ENCODE measurements around the gene PDPK1.
A peak's percentile ranks its signal among the peaks of the same experiment; 100 is the strongest.
"Not testable (repeated sequence)": the region's sequence is repeated elsewhere in the genome, so short reads cannot be mapped to it uniquely, and the experiment has no call there.

The PDPK1 gene

DNA sequence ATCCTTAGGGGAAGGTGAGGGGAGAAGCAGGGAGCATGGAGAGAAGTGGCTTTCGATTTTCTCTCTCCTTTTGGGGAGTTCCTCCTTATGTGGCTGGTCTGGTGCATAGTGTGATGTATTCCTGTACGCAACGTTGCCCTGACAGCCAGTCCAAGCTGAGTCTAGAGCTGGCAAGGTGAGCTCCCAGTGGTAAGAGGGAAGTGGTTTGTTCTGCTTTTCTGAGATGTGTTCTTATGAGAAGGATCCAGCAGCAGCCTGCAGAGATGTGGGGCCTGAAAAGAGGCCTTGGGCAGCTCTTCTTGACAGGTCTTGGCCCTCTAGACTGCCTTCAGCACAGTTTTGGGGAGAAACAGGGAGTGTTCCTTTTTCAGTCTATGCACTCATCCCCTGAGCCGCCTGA lies 3.1 kb downstream of the PDPK1 start:
- not testable (repeated sequence) for DNase-seq (ENCODE audit: low read depth)

DNA sequence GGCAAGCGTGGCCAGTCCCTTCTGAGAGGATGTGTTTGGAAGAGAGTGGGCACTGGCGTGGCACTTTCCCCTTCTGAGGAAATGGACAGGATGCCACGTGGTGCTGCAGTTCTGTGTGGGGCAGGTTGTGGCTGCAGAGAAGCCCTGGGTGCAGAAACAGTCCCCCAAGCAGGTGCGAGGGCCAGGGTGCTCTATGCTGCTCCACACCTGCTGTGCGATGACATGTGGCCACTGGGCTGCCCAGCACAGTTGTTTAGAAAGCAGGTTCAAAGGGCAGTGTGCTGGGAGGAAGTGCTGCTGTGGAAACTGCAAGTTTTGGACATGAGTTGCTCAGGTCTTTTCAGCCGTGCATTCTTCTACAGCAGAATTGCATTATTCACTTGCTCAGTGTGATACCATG lies 3.6 kb downstream of the PDPK1 start:
- DNase-seq (ENCODE audit: low read depth): not testable (repeated sequence)

DNA sequence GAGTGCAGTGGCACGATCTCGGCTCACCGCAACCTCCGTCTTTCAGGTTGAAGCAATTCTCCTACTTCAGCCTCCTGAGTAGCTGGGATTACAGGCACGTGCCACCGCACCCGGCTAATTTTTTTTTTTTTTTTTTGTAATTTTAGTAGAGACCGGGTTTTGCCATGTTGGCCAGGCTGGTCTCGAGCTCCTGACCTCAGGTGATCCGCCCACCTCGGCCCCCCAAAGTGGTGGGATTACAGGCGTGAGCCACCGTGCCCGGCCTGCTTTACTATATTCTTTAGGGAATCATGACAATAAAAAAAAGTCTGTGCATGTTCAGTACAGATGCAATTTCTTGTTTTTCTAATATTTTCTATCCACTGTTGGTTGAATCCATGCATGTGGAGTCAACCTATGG lies 6.0 kb downstream of the PDPK1 start:
- DNase-seq (ENCODE audit: low read depth): not testable (repeated sequence)

DNA sequence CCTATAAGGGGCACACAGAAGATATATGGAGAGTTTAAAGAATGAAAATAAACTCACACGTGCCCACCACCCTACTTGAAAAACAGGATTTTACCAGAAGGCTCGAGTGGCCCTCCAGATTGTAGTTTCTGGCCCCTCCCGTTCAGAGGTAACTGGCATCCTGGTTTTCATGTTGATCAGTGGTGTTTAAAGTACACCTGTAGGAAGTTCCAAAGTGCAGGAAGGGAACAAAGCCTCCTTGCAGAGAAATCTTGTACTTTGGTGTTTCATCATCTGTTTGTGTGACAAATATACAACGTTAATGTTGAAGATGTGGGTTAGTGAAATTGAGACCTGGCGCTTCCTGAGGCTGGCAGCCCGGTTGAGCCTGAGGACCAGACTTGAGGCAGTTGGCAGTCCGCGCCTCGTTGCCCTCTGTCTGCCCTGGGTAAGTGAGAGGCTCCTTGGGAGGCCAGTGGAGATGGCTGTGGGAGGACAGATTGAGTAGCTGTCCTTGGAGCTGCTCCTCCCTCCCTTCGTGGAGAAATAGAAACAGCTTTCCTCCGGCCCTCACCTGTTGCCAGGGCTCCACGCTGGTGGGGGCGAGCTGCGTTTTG lies 12.6 kb downstream of the PDPK1 start:
- DNase-seq (ENCODE audit: low read depth): not testable (repeated sequence)

DNA sequence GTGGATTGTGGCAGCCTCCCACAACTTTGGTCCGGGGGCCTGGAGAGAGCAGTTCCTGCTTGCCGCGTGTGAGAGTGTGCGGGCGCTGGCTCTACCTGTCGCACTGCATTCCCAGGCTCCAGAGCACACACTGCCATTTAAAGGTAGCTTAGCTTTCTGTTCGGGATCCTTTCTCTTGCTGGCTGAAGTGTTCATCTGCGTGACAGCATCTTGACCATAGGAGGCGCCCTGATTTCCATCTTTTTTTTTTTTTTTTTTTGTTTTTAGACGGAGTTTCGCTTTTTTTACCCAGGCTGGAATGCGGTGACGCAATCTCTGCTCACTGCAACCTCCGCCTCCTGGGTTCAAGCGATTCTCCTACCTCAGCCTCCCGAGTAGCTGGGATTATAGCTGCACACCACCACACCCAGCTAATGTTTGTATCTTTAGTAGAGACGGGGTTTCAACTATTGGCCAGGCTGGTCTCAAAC lies 13.6 kb downstream of the PDPK1 start:
- not testable (repeated sequence) for DNase-seq (ENCODE audit: low read depth)

DNA sequence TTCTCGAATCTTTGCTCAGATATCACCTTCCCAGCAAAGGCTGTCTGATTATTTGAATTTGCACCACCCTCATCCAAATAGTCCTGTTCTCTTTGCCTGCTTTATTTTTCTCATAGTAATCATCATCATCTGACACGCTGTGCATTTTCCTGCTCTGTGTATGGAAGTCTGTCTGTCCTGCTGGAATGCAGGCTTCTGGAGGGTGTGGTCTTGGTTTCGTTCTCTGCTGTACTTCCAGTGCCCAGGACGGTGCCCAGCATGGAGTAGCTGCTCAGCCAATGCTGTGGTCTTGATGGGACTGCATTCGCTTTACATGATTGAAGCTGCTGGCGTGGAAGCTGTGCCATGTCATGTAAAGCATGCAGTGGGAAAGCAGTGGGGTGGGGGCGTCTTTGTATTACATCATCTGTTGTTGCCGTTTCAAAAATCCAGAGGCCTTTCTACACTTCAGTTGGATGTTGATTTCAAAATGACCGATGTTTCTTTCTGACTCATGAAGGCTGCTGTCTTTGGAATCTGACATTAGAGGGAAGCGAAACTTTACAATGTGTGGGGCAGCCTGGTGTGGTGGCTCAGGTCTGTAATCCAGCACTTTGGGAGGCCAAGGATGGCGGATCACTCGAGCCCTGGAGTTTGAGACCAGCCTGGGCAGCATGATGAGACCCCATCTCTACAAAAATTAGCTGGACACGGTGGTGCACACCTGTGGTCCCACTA lies 17.0 kb downstream of the PDPK1 start:
- not testable (repeated sequence) for DNase-seq (ENCODE audit: low read depth)

DNA sequence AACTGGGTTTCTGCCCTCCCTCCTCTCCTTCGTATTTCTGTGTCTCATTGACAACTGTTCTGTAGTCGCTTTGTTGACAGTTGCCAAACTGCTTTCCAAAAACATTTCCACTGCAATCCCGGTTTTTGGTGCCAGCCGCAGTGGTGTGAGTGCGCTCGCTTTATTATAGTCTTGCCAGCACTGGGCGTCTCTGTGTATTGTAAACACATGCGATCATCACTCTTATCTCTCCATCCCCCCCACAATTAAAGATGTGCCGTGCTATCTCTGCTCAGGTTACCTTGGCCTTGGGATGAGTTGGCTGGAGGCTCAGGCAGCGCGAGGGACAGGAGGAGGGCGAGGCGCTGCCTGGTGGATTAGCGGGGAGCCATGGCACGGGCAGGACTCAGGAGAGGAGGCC lies 19.3 kb downstream of the PDPK1 start:
- not testable (repeated sequence) for DNase-seq (ENCODE audit: low read depth)

DNA sequence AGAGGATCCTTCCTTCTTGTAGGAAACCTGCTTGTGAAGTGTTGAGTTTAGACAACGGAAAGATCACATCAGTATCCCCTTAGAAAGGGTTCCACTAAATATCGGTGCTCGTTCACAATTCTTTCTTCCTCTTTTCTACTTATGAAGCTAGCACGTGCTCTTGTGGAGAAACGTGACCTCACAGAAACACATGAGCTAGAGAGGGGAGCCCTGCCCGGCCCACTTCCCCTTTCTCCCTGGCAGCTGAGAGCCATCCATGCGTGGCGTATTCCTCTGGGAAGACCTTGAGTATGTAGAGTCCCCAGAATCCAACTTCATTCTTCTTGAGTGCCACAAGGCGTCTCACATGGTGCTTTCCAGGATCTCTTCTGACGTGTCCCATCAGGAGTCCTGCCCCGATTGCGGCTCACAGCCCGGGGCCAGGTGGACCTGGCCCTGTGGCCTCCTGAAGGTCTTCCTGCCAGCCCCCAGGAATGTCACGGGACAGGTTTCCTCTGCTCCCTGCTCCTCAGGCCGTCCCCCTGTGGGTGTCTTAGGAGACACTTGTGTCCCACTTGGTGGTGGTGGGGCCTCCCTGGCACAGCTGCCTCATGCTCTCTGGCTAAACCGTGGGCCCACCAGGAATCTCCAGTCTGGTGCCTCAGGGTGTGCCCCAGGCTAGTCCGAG lies 22.4 kb downstream of the PDPK1 start:
- not testable (repeated sequence) for DNase-seq (ENCODE audit: low read depth)

DNA sequence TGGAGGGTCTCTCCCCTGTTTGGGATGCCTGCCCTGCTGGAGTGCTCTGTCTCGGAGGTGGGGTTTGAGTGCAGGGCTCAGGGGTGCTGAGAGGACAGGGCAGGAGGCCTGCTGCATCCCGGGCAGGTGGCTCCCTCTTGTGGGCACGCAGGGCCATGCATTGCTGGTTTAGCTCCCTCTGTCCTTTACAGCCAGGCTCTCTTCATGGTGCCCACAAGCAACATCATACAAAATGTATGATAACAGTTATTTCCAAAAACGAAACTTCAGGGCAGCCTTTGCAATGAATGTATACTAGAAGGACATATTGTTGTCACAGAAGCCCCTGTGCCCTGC lies 22.9 kb downstream of the PDPK1 start:
- DNase-seq (ENCODE audit: low read depth): peak; percentile 34

DNA sequence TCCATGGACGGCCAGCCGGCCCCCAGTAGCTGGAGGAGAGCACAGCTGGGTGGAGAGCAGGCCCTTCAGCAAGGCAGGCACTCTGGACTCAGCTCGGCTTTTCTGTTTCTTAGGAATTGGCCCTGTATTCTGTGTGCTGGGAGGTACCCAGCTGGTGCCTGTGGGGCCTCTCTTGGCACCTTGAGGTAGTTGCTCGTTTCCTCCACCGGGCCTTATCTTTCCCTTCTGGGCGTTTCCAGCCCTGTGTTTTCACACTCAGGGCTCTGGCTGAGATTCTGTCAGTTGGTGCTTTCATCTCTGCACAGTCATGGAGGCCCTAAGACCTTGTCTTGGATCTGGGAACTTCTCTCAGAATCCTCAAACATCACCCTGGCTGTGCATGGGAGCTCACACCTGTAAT lies 29.7 kb downstream of the PDPK1 start:
- not testable (repeated sequence) for DNase-seq (ENCODE audit: low read depth)

DNA sequence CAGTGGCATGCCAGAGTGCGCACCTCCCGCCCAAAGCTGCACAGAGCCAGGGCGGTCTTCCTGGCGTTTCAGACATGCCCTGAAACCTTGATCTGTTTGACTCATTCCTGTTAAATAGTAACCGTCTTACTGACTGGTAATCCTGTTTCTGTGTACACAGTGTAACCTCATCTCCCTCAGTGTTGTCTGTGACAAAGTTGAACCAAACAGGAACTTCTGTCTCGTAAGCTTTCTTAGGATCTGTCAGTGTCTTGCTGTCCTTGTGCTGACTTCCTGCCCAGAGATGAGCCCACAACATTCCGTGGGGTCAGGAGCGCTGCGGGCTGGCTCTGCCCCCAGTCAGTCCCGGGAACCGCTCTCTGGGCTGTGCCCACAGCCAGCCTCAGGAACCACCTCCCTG lies 30.8 kb downstream of the PDPK1 start:
- not testable (repeated sequence) for DNase-seq (ENCODE audit: low read depth)

DNA sequence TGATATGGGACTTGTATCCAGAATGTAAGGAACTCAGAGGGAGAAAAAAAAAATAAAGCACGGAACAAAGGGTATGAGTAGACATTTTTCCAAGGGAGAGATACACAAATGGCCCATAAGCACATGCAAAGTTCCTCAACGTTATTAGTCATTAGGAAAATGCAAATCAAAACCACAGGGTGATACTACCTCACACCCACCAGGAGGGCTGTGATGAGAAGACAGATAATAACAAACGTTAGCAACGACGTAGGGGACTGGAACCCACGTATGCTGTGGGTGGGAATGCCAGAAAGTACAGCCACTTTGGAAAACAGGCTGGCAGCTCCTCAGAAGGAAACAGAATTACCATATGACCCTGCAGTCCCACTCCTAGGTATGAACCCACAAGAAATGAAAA lies 34.9 kb downstream of the PDPK1 start:
- not testable (repeated sequence) for DNase-seq (ENCODE audit: low read depth)

DNA sequence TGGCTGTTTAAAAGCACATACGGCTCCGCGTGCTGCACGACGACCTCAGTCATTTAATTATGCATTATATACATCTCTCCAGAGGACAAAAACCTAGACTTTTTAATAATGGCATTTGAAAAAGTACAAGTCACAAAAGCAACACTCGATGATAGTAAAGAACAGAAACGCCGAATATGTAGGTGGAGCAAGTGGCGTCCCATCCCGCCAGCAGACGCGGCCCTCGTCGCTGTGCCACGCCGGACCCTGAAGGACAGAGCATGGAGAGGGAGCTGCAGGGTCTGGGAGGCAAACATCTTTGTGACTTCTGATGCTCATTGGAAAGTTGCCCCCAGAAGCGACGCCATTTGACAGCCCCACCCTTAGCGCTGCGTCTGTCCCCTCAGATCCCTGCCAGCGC lies 38.0 kb downstream of the PDPK1 start:
- not testable (repeated sequence) for DNase-seq (ENCODE audit: low read depth)

DNA sequence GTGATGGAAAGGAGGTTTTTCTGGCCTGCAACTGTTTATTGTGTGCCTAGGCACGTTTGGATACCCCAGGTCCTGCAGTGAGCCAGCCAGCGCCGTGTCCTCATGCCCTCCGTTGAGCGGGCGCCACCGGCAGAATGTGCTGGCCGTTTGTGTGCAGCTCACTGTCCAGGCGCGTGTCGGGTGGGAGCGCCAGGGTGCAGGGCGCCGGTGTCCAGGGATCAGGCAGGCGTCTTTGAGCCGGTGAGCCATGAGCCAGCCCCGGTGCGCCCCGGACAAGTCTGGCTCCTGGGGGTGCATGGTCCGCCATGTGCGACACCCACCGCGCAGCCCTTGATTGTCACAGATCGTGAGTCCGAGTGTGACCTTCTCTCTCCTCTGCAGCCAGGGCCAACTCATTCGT lies 39.2 kb downstream of the PDPK1 start:
- DNase-seq (ENCODE audit: low read depth): not testable (repeated sequence)

DNA sequence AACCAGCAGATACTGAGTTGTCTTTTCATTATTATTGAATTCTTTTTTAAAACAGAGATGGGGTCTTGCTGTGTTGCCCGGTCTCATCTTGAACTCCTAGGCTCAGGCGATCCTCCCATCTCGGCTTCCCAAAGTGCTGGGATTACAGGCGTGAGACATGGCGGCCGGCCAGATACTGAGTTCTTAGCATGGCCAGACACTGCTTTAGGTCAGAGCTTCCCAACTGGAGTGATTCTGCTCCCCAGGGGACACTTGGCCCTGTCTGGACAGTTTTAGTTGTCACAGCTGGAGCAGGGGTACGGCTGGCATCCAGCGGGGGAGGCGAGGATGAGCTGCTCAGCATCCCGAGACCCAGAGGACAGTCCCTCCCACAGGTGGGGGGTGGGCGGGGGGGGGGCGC lies 41.1 kb downstream of the PDPK1 start:
- not testable (repeated sequence) for DNase-seq (ENCODE audit: low read depth)

DNA sequence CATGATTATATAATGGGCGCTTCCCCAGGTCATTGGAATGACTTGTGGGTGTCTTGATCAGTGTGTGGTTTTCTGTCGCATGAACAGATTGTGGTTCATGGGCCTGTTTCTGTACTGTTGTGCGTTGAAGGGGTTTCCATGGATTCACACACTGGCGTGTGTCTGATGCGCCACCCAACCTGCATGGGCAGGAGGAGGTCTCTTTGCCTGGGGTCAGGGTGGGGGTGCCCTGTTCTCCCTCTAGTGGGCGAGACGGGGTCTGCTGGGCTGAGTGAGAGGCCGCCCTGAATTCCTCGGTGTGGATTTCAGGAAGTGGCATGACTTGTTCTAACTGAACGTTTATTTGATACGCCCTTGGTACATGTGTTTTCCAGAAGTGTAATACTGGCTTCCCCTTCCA lies 42.3 kb downstream of the PDPK1 start:
- DNase-seq (ENCODE audit: low read depth): not testable (repeated sequence)

DNA sequence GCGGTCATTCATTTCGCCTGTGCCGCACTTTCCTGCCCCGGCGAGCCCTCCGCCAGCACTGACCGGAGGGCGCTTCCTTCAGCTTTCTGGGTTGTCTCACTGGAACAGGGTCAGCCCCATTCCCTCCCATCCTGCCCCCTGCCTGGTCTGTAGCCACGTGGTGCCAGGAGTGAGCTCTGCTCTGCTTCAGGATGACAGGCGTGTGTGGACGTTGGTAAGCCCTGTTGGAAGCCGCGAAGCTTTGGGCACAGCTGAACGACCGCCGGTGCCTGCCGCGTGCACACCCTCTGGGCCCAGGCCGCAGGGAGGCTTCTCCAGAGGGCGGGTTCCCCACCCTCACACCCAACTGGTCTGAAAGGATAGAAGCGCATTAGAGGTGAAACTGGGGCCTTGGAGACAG lies 43.0 kb downstream of the PDPK1 start:
- not testable (repeated sequence) for DNase-seq (ENCODE audit: low read depth)

DNA sequence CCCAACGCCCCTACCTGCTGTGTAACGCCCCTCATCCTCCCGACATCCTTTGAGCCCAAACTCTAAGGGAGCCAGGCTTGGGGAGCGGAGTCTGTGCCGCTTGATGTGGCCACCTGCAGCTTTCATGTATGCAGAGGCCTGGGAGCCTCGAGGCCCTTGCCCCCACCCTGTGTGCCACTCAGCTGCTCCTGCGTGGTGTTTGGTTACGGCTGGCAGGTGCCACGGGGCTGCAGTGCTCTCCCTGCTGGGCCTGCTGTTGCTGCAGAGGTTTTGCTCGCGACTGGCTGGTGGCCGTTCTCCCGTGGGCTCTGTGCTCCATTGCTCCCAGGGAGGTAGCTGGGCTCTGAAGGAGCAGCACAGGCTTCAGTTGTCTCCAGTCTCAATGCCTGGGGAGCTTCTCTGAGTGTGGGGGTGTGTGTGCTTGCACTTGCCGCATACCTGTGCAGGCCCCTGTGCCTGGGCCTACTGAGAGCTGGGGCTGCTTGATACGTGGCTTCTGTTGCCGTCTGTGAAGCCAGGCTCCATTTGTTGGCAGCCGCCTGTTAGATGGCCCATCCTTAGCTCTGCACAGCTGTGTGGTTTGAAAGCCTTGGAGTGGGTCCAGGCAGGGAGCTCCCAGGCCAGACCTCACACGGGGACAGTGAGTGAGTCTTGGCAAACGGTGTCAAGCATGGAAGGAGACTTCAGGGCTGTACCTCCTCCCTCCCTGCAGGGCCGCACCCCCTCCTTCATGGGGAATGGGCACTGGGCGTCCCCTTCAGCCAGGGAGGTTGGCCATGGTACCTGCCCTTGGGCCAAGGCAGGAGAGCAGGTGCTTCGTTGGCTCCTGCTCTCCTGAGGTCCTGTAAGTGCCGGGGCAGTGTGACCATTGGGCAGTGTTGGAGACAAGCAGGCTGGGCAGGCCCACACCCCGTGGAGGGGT lies 47.2 kb downstream of the PDPK1 start:
- DNase-seq (ENCODE audit: low read depth): no peak

DNA sequence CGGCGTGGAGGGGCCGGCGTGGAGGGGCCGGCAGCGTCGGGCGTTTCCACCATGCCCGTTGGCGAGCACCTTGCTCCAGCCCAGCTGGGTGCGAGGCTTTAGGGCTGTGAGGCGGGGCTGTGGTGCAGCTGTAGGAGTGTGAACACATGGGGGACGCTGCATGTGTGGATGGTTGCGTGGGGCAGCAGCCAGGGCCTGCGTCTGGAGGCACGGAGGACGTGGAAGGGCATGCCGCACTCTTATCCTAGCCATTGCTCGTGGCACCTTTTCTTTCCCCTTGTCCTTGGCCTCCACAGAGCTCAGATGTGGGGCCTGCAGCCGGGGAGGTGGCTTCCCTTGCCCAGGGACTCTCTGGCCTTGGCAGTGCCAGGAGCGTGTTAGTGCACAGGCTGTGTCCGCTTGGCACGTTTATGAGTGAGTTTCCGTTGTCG lies 47.8 kb downstream of the PDPK1 start:
- no peak for DNase-seq (ENCODE audit: low read depth)

DNA sequence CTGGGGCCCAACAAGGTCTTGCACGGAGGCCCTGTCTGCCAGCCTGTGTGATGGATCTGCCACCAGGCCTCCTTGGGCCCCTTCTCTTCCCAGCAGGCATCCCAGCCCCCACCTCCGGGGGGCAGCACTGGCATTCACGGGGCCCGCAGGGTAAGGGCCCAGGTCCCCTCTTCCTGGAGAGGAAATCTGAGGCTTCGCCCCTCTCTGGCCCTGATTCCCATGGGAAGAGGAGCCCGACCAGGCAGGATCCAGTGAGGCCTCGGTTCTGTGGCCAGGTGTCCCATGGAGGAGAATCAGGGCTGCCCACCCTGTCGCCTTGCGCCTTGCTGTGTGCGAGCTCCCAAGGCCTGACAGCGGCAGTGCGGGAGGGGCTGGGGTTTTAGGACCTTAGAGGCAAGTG lies 48.4 kb downstream of the PDPK1 start:
- no peak for DNase-seq (ENCODE audit: low read depth)

DNA sequence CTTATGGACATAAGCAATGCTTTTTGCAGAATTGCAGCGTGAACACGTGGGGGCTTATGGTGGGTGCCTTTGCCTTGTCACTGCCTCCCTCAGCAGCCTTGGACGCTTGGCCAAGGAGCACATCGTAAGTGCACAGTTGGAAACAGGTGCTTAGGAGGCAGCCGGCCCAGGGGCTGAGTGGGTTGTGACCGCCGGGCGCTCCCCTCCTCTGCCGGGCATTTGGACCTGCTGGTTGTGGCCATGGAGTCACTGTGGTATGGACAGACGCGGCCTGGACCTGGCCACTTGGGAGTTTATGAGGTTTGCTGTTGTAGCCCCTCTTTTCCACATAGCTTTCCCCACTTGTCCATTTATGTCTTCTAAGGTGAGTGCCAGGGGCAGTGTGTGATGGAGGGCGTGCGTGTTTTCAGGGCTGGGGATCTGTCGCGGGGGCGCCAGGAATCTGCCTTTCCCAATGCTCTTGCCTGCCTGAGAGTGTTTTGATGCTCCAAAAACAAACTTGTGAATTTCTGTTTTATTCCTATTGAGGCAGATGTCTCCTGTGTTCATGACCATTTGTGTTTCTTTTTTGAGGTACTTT lies 49.2 kb downstream of the PDPK1 start:
- DNase-seq (ENCODE audit: low read depth): no peak
